ENCODE measurements around the gene IL12RB2.
"Not testable (repeated sequence)": the region's sequence is repeated elsewhere in the genome, so short reads cannot be mapped to it uniquely, and the experiment has no call there.

IL12RB2 gene

DNA sequence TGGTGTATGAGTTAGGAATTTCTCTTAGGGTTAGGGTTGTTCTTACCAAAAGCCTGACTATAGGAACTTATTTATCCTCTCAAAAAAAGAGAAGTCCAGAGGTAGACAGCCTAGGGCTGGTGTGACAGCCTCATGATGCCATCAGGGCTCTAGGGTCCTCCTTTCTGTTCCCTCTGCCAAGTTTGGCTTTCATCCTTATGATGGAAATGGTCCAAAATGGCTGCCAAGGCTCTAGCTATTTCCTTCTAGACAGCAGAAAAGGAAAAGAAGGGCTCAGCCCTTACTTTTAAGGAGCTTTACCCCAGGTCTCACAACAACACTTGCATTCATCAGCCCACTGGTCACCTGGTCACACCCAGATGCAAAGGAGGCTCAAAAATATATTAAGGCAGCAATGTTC lies 44.5 kb downstream of the IL12RB2 start:
- no peak for DNase-seq

- no peak for DNase-seq
Observed at GRCh38 chr1:67355745-67356424, 48.2 kb downstream of the IL12RB2 start.

- DNase-seq = no peak
Observed at GRCh38 chr1:67359592-67359991, 51.9 kb downstream of the IL12RB2 start.

- DNase-seq = no peak
Observed at GRCh38 chr1:67361641-67362040, 54.0 kb downstream of the IL12RB2 start.

GRCh38 chr1:67367370-67368045 lies 59.8 kb downstream of the IL12RB2 start:
- DNase-seq = no peak

GRCh38 chr1:67368046-67368514 lies 60.4 kb downstream of the IL12RB2 start:
- no peak for DNase-seq

GRCh38 chr1:67371043-67371442 lies 63.4 kb downstream of the IL12RB2 start:
- DNase-seq = no peak

DNA sequence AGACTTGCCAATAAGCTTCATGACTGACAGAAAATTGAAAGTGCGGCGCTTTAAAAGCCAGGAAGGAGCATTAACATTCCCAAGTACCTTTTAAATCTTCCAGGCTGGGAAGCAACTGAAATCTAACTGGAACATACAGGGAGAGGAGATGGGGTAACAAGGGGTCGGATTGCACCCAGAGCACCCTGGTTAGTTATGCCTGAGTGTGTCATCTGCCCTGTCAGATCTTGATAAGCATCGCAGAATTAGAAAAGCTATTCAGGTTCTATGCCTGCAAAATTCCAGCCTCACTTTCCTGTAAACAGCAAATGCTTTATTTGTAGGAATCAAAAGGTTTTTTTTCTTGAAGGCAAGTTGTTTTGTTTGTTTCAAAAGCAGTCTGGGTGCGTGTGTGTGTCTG lies 64.0 kb downstream of the IL12RB2 start:
- no peak for DNase-seq

GRCh38 chr1:67372136-67372535 lies 64.5 kb downstream of the IL12RB2 start:
- no peak for DNase-seq

DNA sequence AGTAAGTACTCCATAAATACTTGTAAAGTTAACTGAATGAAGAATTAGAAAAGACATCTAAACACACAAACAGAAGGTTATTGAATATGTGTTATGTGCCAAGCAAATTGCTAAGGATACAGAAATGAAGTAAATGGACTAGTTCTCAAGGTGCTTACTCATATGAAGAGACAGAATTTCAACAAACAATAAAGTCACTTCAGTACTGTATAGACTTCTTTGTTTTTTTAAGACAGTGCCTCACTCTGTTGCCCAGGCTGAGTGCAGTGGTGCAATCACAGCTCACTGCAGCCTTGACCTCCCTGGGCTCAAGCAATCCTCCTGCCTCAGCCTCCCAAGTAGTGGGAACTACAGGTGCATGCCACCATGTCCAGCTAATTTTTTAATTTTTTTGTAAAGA lies 65.2 kb downstream of the IL12RB2 start:
- DNase-seq = no peak

GRCh38 chr1:67376381-67376780 lies 68.7 kb downstream of the IL12RB2 start:
- DNase-seq = no peak

DNA sequence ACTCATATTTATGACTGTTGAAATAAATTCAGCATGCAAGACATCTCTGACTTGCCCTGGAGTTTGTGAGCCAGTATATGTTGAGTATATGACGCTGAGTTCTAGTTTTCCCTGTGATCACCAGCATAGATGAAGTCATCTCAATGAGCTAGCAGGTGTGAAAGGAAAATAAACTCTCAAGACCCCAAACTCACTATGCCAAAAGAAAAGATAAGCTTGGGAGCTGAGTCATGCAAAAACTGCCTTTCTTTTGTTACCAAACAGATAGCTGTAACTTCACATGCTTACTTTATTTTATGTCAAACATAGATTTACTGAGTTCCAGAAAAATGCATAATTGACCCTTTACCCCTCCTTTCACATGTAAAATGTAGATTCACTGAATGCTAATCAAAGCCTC lies 69.6 kb downstream of the IL12RB2 start:
- DNase-seq = no peak

DNA sequence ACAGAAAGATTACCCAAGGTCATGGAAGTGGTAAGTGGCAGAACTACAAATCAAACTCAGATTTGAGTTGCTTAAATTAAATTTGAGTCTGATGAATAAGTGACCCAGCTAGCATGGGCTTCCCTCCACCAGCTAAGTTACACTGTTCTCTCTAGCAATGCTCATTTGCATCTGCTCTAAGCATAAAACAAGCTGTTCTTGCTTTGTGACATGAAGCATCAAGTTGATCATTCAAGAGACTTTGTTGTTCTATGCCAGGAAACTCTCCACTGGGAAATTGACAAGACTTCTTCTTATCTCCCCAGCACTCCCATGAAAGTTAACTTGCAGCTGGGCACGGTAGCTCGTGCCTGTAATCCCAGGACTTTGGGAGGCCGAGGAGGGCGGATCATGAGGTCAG lies 73.5 kb downstream of the IL12RB2 start:
- no peak for DNase-seq

DNA sequence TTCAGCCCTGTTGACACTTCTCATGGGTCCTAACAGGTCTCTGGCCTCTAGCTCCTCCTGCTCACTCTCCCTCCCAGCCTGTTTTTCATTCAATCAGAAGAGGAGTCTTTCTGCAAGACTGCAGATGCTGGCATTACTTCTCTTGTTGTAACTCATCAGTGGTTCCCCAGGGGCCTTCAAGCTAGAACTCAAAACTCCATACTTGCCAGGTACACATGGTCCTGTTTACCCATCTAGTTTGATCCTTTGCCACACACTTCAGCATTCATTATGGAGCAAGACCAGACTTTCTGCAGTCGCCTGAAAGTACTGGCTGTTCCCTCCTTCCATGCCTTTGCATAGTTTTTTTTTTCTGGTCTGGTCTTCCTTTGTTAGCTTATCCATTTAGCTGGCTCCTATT lies 74.6 kb downstream of the IL12RB2 start:
- no peak for DNase-seq

GRCh38 chr1:67383999-67384638 lies 76.4 kb downstream of the IL12RB2 start:
- no peak for DNase-seq

DNA sequence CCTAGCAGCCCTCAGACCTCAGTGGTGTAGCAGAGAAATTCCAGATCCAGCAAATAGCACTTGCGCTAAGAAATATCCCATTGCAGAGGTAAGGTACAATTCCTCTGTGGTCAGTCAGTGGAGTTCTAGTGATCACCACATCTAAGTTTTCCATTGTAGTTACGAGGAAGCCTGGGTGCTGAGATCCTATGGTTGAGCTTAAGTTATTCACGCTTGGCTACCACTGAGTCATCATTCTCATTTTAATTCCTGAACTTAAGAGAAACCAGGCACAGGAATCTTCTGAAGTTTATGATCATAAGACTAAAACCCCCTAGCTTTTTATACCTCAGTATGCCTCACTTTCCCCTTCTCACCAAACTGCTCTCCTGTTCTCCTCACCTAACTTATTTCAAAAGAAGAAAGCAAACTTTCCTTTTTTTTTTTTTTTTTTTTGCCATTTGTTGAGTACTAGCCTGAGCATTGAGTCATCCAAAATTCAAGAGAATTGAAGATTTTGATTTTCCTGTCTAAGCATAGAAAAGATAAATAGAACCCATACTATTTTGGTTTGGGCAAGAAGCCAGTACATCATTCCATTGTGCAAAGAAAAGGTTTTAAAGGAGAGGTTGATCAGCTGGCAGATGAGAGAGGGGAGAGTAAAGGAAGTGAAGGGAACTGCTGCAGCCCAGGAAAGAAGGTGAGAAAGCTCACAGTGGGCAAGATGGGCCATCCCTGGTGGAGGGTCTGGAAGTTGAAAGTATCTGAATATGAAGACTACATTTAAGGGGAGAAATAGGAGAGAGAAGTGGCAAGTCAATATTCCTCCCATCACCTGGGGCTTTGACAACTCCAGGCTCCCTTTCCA lies 82.6 kb downstream of the IL12RB2 start:
- DNase-seq = no peak

DNA sequence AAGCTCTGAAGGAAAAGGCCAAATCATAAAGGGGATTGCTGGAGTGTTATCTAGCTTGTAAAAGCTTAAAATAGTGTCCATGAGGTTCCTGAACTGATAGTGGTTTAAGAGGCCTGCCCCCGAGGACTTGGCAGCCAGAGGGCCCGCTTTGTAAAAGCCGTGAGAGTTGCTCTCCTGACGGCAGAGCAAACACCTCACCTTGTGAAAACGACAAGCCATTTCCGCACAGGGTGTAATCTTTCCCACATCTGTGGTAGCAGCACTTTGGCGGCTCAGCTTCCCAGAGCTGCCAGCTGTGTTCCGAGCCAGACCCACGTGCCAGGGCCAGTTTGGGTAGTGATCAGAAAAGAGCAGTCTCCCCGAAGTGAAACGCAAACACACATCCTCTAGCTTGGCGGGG lies 85.6 kb downstream of the IL12RB2 start:
- DNase-seq = no peak

- DNase-seq = no peak
Observed at GRCh38 chr1:67393737-67394136, 86.1 kb downstream of the IL12RB2 start.

- DNase-seq = no peak
Observed at GRCh38 chr1:67394548-67394947, 86.9 kb downstream of the IL12RB2 start.

GRCh38 chr1:67399199-67399993 lies 91.7 kb downstream of the IL12RB2 start:
- no peak for DNase-seq

- not testable (repeated sequence) for DNase-seq
Observed at GRCh38 chr1:67400029-67400786, 92.5 kb downstream of the IL12RB2 start.

GRCh38 chr1:67401443-67401842 lies 93.8 kb downstream of the IL12RB2 start:
- no peak for DNase-seq
